ENCODE results near the gene ARHGAP31. TPM values are rescaled to one million over a fixed set of nuclear protein-coding genes. Genes with fewer than 3 reads are reported as not detected.
"Not testable (repeated sequence)": the region's sequence is repeated elsewhere in the genome, so short reads cannot be mapped to it uniquely, and the experiment has no call there.

Gene ARHGAP31
- total RNA-seq, 1 experiment from 2014 or later = 7.7 TPM

DNA sequence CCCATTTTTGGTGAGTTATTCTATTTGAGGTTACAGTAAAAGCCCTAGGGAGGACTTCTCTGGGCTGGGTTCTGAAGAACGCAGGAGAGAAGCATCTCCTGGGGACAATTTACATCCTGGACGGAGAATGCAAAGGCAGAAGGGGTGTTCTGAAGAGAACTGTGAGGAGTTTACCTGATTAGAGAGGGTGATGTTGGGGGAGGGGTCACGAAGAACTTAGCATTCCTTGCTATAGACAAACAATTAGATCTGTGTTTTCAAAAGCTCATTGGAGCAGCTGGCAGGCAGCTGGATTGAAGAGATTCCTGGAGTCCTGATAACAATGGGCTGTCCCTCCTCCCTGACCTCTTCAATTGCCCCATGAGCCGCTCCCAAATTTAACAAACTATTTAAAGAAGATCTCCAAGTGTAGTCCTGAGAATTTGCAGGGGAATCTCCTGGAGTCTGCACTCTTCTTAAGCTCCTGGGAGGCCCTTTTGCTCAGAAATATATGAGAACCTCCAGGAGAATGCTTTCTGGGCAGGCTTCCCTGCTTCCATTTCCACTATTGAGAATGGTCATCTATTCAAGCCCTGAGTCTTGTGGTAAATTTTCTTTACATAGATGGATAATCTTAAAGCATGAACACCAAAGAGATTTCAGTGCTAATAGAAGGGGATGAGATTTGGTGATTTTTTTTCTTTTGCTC is 55.3 kb downstream of the ARHGAP31 start:
- DNase-seq (ENCODE audit: low read depth) = no peak

DNA sequence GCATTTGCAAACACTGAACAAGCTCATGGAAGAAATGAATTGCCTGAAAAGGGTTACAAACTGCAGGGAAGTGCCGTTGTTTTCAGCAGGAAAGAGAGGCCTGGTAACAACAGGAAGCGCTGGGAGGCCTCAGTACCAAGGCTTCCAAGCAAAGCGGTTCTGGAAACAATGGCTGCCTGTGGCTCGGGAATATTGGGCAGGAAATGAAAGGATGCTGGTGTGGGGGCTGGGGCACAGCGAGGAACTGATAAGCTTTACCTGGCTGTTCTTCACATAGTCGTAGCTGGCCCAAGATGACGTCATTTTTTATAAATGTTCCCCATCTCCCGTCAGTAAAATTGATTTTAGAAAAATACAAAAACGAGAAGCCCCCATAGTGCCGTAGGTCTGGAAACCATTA is 55.9 kb downstream of the ARHGAP31 start:
- no peak for DNase-seq (ENCODE audit: low read depth)

DNA sequence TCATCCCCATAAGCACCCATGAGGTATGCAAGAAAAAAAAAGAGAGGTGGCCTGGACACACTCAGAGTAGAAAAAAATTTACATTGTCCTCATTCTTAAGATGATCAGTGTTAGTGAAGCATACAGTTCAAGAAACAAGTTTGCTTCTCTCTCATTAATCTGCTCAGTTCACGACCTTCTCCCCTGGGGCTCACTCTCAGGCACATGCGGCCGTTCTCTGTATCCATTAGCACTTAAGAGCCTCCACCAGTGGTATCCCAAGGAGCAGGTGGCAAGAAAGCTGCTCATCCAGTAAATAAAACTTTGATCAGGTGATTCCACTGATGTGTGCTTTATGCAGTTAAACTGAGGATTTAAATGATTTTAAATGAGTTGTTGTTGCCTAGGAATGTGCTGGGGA is 57.4 kb downstream of the ARHGAP31 start:
- DNase-seq (ENCODE audit: low read depth) = no peak

DNA sequence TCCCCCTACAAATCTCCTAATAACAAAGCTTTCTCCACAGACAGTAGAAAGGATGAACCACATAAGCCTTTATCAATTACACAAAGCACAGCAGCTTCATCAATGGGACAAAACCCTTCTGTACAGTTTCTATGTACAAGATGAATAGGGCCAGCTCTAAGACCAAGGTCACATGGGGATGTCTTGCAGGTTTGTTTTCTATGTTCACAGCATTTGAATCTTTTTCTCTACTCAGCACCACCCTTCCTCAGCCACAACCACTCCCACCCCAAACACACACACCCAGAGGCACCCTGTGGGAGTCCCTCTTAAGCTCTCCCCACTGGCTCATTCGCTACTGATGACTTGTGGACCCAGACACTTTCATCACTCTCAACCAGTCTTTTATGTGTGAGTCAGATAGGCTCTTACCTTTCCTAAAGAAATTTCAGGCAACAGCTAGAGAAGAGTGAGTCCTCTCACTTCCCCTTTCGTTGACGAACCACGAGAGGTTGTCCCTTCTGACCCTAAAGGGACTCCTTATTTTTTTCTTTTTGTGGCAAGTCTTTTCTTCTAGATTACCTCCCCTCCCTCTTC is 57.9 kb downstream of the ARHGAP31 start:
- no peak for DNase-seq (ENCODE audit: low read depth)

DNA sequence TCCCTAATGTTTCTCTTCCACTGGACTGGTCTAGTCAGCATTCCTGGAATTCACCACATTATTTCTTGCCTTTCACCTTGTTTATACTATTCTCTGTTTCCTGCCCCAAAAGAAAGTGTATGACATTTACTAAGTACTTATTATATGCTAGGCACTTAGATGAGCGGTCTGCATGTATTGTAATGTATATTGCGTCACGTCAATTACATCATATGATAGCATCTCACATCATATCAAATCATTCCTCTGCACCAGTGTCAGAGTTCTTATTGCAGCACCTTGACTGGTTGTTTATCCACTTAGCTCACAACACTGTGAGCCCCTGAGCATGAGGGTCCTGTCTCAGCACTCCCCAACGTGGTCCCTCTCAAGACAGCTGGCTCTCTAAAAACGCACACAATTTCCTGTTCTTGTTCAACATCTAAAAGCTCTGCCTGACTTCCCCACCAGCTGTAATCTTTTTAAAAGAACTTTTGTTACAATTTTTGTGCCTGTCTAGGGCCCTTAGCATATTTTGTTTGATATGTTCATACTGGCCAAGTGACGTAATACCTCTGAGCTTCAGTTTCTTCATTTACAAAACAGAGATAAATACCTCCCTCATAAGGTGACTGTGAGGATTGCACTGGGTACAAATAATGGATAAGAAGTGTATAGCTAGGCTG is 58.8 kb downstream of the ARHGAP31 start:
- peak; percentile 61 for DNase-seq (ENCODE audit: low read depth)

DNA sequence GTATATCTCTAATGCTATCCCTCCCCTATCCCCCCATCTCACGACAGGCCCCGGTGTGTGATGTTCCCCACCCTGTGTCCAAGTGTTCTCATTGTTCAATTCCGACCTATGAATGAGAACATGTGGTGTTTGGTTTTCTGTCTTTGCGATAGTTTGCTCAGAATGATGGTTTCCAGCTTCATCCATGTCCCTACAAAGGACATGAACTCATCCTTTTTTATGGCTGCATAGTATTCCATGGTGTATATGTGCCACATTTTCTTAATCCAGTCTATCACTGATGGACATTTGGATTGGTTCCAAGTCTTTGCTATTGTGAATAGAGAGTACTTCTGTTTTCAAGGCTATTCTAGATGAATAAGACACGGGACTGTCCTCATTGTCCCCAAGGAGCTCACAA is 61.4 kb downstream of the ARHGAP31 start:
- DNase-seq (ENCODE audit: low read depth) = not testable (repeated sequence)

DNA sequence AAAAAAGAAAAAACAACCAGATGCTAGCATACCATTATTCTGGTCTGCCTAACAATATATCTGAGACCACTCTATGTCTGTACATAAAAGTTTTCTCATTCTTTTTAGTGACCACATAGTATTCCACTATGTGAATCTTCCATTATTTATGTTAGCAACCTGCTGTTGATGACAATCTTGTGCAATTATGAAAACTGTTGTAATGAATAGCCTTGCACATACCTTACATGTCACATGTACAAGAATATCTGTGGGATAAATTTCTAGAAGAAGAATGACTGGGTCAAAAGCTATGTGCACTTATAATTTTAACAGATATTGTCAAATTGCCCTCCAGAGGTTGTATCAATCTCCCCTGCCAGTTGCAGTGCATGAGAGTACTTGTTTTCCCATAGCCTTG is 62.5 kb downstream of the ARHGAP31 start:
- no peak for DNase-seq (ENCODE audit: low read depth)

DNA sequence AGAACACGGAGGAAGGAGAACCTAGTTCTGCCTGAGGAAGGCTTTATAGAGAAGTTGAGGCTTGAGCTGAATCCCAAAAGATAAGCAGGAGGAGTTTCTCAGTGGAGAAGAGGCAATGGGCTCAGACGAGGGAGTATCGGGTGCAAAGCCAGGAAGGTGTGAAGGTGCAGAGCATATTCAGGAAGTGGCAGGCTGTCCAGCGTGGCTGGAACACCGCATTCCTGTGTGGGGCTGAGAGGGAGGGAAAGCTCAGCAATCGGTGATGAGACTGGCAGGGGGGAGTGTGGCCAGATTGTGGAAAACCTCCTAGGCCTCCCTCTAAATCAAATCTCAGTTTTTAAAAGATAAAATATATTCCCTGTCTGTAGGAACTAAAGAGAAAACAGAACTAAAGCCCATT is 63.0 kb downstream of the ARHGAP31 start:
- no peak for DNase-seq (ENCODE audit: low read depth)

DNA sequence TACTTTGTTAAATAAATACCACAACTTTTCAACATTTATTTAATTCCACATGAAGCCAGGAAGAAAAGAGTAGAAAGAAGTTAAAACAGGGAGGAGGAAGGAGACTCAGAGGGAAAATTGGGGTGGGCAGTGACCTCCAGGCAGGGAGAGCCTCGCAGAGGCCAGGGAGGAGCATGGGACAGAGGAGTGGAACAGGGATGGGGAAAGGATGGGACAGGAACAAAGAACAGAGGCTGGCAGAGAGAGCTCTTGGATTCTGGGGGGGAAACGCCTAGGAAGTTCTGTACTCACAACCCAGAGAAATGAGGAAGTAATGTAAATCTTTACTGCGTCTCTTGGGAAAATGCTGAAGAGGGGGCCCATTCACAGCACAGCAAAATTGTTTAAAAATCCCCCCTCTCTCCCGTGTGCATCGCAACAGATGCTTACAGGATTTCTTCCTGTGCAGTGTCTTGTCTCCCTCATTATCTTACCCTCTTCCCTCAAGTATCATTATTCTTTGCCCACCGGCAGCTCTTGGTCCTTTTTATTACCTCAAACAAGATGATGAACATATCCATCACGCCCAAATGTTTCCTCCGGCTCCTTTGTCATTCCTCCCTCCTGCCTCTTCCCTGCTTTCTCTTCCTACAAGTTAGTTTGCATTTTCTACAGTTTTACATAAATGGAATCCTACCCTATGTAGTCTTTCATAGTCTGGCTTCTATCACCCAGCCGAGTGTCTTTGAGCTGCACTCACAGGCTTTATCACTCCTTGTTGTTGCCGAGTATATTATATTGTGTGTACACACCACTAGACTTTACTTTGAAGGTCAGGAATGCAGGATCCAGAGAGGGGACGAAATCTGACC is 65.5 kb downstream of the ARHGAP31 start:
- no peak for DNase-seq (ENCODE audit: low read depth)

DNA sequence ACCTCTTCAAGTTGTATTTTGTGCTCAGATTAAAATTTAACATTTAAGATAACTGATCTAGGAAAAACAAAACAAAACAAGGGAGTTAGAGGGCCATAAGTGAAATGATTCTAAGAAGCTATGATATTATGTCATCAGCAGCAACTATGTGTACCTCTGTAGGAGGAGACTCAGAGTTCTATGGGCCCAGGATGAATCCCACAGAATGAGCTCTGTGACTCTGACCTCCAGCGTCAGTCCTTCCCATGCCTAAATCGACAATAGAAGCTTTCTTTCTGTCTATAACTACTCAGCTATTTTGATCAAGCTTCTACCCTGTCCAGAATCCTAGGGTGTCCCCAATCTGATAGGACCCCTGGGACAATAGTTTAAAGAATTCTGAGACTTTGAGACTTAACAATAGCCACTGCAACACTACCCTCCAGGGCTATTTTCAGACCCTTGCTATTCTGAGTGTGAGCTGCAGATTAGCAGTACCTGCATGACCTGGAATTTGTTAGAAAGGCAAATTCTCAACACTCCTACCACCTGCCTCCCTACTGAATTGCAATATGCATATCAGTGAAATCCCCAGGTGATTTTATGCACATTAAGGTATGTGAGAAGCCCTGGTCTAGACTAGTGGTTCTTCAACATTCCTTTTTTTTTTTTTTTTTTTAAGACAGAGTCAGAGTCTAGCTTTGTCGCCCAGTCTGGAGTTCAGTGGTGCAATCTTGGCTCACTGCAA is 66.7 kb downstream of the ARHGAP31 start:
- no peak for DNase-seq (ENCODE audit: low read depth)

DNA sequence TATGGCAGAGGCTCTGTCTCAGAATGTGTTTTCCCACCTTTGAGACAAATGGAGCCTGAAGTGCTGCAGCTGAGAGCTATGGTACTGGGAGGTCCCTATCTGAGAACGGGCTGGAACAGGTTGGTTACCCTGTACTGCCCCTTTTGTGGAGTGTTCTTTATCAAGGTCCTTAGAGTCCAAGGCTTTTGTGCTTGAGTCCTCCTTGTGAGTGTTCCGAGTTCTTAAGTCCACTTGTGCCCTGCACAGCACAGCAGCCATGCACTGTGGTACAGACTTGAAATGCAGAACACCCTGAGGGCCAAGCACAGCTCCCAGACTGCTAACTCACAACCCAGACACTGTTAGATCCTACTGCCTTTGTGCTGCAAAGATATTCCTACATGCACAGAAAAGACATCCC is 67.8 kb downstream of the ARHGAP31 start:
- DNase-seq (ENCODE audit: low read depth) = no peak

DNA sequence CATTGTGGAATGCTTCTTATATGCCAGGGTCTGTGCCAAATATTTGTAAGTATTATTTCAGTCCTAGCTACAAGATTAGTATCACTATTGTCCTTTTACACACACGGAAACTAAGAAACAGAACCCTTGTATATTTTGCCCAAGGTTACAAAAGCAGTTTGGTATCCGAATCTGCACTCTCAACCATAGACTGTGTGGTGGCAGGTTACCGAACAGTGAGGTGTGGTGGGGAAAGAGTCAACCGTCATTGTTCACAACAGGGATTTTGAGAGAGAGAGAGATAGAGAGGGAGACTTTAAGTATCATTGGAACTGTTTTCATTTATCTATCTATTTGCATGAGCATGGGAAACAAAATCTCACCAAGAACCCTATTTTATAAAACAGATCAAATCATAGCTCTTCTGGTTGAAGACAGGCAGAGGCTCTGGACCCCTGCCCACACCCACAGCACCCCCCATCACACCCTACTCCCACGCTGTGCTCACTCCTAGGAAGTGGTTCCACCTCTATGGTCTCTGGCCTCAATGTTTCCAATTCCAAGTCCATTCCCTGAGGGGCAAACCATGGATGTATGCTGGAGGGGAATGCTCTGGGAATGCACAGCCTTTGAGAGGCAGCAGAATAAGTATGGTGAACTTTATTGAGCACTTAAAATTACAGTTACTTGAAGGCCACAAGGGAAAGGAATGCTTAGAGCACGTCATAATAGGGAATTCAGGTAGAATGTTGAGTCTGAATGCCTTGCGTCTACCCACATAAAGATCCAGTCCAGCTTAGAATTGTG is 69.0 kb downstream of the ARHGAP31 start:
- DNase-seq (ENCODE audit: low read depth) = no peak

DNA sequence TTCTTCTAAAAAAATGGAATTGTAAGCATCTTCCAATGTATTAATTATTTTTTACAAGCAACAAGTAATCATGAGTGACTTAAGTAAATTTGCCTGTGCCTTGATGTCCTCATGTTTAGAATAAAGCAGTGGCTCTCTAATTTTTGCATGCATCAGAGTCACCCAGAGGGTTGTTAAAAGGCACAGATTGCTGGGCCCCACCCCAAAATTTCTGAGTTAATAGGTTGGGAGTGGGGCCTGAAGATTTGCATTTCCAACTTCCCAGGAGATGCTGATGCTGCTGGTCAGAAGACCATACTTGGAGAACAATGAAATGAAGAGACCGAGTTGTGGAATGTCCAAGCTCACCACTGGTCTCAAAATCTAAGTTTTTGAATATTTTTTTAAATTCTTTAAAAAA is 70.2 kb downstream of the ARHGAP31 start:
- no peak for DNase-seq (ENCODE audit: low read depth)

DNA sequence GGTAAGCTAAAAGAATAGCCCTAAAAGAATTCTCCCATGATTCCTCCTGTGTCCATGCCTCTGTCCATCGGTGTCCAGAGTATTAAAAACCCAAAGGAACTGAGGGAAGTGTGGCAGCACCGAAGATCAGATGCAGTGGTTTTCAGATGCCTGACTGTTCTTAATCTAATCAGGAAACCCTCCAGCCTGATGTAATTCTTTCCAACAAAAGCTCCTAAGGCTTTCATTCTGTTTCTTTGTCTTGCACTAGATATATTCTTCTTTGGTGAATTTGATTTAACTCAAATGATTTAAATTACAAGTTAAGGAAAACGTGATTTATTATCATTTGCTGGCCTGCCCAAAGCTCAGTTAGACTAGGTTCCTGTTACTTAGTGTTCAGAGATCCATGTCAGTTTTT is 71.2 kb downstream of the ARHGAP31 start:
- no peak for DNase-seq (ENCODE audit: low read depth)

DNA sequence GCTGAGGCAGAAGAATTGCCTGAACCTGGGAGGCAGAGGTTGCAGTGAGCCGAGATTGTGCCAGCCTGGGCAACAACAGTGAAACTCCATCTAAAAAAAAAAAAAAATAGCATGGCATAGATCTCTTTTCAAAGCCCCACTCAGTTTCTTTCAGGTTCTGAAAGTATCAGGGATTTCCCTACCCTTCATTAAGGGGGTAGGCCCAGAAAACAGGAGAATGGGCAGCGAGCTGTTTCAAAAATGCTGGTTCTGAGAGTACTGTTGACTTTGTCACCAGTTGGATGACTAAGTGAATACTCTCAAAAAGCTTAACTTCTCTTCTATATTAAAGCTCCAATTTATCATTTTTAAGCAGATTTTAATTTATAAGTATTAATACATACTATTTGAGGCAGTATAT is 72.8 kb downstream of the ARHGAP31 start:
- no peak for DNase-seq (ENCODE audit: low read depth)

DNA sequence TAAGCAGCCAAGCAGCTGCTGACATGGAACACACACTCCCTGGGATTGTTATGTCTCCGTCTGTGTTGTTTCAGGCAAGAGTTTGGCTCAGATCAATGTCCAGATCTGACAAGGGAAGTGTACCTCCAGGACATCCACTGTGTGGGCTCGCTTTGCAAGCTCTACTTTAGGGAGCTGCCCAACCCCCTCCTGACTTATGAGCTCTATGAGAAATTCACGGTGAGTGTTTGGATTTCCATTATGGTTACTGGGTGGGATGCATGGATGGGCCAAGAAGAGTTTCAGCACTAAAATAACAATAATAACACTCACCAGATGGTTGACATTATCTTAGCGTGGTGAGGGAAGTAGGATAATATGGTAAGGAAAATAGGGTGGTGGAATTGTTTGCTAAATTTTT is 74.1 kb downstream of the ARHGAP31 start:
- no peak for DNase-seq (ENCODE audit: low read depth)

DNA sequence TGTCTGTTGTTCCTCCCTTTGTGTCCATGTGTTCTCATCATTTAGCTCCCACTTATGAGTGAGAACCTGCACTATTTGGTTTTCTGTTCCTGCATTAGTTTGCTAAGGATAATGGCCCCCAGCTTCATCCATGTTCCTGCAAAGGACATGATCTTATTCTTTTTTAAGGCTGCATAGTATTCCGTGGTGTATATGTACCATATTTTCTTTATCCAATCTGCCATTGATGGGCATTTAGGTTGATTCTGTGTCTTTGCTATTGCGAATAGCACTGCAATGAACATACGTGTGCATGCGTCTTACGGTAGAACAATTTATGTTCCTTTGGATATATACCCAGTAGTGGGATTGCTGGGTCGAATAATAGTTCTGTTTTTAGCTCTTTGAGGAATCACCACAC is 77.6 kb downstream of the ARHGAP31 start:
- not testable (repeated sequence) for DNase-seq (ENCODE audit: low read depth)

DNA sequence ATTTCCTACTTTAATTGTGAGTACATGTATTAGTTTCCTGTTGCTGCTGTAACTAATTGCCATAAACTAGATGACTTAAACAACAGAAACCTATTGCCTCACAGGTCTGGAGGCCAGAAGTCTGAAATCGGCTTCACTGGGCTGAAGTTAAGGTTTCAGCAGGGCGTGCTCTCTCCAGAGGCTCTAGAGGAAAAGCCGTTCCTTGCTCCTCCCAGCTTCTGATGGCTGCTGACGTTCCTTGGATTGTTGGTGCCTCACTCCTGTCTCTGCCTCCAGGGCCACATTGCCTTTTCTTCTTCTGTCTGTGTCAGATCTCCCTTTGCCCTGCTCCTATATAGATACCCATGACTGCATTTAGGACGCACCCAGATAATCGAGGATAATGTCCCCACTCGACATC is 80.9 kb downstream of the ARHGAP31 start:
- DNase-seq (ENCODE audit: low read depth) = no peak

DNA sequence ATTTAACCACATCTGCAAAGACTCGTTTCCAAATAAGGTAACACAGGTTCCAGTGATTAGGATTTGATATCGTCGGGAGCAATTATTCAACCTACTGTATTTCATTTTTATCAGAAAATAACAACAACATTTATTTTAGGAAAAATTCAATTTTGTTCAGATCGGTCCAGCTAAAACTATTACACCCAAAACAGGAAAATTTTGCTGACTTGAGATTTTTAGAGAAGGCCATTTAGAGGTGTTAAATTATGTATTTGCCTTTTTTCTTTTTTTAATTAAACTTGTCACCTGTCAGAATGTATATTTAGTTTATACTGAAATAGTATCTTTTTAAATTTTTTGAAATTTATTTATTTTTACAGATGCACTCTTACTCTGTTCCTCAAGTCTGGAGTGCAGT is 81.3 kb downstream of the ARHGAP31 start:
- DNase-seq (ENCODE audit: low read depth) = no peak

DNA sequence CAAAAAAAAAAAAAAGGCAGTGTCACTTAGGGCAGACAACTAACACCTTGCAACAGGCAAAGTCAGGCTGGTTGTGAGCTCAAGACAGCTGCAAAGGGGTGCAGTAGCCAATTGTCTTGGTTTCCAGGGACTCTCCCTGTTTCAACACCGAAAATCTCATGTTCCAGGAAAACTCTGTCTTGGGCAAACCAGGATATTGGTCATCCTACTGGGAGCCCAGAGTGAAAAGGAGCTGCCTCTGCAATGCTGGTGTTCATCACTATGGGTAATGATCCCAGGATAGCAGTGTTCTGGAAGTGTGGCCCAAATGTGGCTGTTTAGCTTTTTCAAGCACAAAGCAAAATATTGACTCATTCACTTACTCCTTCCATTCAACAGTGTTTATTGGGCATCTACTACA is 82.6 kb downstream of the ARHGAP31 start:
- peak; percentile 47 for DNase-seq (ENCODE audit: low read depth)

All from LHCN-M2 (cell line).